ENCODE data around the gene SKOR2. TPM values are rescaled to one million over a fixed set of nuclear protein-coding genes. Genes with fewer than 3 reads are reported as not detected.

Gene SKOR2
- total RNA-seq, 4 donors from 2014 or later = not detected

DNA sequence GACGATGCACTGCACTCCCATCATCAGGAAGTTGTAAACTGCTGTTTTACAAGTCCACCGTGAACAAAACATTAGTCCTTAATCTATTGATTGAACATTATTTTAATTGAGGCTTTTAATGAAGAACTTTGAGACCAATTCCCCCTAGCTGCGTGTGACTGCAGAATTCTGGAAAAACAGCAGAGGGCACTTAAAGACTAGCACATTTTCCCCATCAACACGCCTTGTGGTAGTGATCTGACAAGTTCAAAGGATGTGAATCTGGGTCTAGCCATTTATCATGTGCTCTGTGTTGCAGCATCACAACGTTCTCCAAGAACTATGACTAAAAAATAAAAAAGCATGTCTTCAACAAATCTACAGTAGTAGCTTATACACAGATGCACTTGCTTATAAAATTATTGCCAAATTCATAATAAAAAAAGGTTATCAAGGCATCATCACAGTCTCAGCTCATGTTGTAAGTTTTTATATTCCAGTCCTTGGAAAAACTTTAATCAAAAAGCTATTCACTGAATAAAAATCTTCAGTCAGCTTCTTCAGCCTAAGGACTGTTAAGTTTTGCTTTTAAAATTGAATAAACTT is 35.8 kb downstream of the SKOR2 start:
- TF ChIP-seq POLR2A (IDR thresholded peaks at IDR 0.05) = no peak
- TF ChIP-seq, protein P1, sequence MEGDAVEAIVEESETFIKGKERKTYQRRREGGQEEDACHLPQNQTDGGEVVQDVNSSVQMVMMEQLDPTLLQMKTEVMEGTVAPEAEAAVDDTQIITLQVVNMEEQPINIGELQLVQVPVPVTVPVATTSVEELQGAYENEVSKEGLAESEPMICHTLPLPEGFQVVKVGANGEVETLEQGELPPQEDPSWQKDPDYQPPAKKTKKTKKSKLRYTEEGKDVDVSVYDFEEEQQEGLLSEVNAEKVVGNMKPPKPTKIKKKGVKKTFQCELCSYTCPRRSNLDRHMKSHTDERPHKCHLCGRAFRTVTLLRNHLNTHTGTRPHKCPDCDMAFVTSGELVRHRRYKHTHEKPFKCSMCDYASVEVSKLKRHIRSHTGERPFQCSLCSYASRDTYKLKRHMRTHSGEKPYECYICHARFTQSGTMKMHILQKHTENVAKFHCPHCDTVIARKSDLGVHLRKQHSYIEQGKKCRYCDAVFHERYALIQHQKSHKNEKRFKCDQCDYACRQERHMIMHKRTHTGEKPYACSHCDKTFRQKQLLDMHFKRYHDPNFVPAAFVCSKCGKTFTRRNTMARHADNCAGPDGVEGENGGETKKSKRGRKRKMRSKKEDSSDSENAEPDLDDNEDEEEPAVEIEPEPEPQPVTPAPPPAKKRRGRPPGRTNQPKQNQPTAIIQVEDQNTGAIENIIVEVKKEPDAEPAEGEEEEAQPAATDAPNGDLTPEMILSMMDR (IDR thresholded peaks at IDR 0.05) = peak in 3 of 4 experiments; percentile 14 to 41 (median 22)
- Histone ChIP-seq H3K27me3 (no peaks in the 10 kb centered on the region), H3K9me3 (no peaks in the 10 kb centered on the region), H3K4me1 (no peaks in the 10 kb centered on the region), H3K4me3 (no peak overlapping the region), H3K27ac (no peak overlapping the region), H3K36me3 (no peaks in the 10 kb centered on the region)
- intact Hi-C loops (cut with DNase I; ENCODE audit: low total_unique reads) = no loop called here
- DNase-seq = no peak

DNA sequence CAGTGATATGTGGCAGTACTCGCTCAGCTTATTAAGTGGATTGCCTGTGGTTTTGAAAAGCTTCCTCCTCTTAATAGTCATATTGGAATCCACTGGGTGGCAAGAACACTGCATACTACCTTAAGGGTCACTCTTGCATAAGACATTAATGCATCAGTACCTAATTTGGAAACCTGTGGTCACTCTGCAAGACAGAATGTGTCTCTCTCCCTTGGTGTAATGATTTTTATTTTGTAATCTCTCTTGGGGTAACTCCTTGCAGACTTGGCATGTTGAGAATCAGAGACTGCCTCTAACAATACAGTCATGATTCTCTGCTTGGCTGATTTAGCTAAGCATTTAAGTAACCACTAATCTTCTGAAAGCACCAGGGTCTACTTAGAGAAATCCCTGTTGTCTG is 42.3 kb downstream of the SKOR2 start:
- no peak for DNase-seq
- no peak overlapping the region for H3K4me3 ChIP-seq
- no peaks in the 10 kb centered on the region for H3K9me3 ChIP-seq
- intact Hi-C loops (cut with DNase I; ENCODE audit: low total_unique reads) = no loop called here
- TF ChIP-seq POLR2A (IDR thresholded peaks at IDR 0.05) = no peak
- TF ChIP-seq, protein P1 (IDR thresholded peaks at IDR 0.05) = no peak
- no peaks in the 10 kb centered on the region for H3K36me3 ChIP-seq
- H3K27ac ChIP-seq = no peak overlapping the region
- no peaks in the 10 kb centered on the region for H3K4me1 ChIP-seq
- no peaks in the 10 kb centered on the region for H3K27me3 ChIP-seq

DNA sequence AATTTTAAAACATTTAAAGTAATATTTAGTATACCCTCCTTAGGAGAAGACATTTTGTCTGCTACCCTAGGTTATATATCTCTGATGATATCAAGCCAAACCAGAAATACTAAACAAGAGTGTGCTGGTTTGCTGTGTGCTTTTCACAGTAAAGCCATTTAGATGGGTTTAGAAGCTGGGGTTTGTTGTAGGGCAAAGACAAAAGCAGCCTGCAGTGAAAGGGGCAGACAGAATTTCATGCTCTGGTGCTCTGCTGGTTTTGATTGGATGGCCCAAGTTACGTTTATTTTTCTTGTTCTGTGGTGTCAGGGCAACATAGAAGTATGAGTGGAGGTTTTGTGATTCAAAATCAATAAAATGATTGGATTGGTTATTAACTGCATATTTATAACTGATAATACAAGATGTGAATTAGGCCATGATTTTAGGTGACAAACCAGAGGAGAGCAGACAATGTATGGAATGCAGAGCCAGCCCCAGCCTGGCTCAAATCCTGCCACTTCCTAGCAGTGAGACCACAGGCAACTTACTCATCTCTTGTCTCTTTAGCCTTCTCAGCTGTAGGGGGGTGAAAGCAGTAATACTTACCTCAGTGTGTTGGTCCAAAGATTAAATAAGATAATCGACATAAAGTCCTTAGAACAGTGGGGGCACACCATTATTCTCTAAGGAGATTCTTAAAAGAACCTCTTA is 44.4 kb downstream of the SKOR2 start:
- intact Hi-C loops (cut with DNase I; ENCODE audit: low total_unique reads) = no loop called here
- Histone ChIP-seq H3K27ac (no peak overlapping the region), H3K4me1 (no peaks in the 10 kb centered on the region), H3K9me3 (no peaks in the 10 kb centered on the region), H3K27me3 (no peaks in the 10 kb centered on the region), H3K36me3 (no peaks in the 10 kb centered on the region), H3K4me3 (no peak overlapping the region)
- DNase-seq = no peak
- TF ChIP-seq, protein P1 (IDR thresholded peaks at IDR 0.05) = no peak
- no peak for TF ChIP-seq POLR2A (IDR thresholded peaks at IDR 0.05)

DNA sequence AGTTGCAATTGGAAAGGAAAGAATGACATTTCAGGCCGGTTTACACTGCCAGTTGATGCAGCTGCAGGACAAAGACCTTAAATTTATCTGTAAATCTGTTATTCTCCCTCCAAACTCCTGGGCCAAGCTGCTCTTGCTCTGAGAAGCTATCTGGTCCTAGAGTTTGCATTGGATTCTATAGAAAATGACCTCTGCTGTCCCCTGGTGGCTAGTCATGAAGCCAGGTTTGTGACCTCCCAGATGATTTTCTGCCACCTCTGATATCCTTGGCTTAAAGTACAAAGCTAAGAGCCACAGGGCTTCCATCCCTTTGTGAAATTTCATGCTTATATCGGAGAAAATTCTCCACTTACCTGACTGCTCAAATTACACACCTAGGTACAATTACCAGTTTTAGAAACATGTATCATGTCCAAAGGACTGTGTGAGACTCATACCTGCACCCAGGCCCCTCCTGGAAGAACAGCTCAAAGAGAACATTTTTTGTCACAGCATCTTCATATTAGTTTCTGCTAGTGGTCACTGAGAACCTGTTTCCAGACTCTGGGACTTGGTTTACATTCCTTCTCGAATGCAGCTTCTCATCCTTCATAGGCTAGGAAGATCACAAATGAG is 46.4 kb downstream of the SKOR2 start:
- TF ChIP-seq POLR2A (IDR thresholded peaks at IDR 0.05) = no peak
- TF ChIP-seq, protein P1 (IDR thresholded peaks at IDR 0.05) = peak; percentile 38 to 57 (median 50)
- no peak overlapping the region for H3K4me3 ChIP-seq
- H3K36me3 ChIP-seq = no peaks in the 10 kb centered on the region
- H3K27me3 ChIP-seq = no peaks in the 10 kb centered on the region
- intact Hi-C loops (cut with DNase I; ENCODE audit: low total_unique reads) = no loop called here
- H3K27ac ChIP-seq = no peak overlapping the region
- no peaks in the 10 kb centered on the region for H3K4me1 ChIP-seq
- no peak for DNase-seq
- H3K9me3 ChIP-seq = no peaks in the 10 kb centered on the region

All from uterus (tissue), 4 donors.